Measurements from ENCODE around the gene OR2J2.
"Not testable (repeated sequence)": the region's sequence is repeated elsewhere in the genome, so short reads cannot be mapped to it uniquely, and the experiment has no call there.

Gene OR2J2

DNA sequence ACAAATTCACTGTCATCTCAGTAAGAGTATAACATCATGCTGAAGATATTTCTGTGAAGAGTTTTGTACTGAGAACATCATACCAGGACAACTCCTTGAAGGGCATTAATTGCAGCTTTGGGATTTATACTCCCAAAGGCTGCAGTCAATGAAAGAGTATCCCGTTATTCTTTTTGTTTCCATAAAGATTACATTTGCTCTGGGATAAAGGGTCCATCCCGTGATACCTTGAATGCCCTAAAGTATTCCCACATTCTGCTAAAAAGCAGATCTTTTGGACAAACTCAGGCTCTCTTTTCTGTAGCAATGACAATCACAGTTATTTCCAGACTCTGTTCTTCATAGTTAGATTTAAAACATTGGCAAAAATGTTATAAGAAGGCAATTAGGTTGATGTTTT, at the start of gene OR2J2:
Gene OR2J2, plus strand, starts transcription at position 301 of the 400 bp plus-strand sequence. CDS start 2,729 bp downstream, outside the sequence.
- DNase-seq: not testable (repeated sequence)

DNA sequence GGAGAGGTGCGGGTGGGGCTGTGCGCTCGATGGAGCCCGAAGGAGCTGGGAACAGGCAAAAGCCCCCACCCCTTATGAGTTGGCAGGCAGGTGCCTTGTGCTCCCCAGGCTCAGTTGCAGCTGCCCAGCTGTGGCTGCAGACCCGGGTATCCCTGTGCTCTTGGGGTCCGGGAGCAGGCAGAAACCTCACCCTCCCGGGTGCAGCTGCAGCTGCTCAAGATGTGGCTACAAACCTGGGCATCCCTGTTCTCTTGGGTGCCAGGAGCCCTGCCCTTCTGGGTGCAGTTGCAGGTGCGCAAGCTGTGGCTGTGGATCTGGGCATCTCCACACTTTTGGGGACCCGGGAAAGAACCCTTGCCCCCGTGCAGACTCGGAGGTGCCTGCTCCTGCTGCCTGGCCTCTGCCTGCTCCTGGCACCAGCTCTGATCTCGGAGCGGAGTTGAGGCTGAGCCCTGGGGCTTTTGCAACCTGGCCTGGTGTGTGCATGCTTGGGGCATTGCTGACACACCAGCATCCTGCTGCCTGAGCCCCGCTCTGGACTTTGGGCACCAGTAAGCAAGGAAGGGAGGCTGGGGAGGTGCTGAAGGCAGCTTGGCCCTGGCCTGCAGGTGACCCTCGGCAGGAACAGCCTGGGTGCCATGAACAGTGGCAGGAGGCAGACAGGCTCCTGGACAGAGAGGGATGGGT, 41.2 kb upstream of the OR2J2 start:
- DNase-seq: no peak

DNA sequence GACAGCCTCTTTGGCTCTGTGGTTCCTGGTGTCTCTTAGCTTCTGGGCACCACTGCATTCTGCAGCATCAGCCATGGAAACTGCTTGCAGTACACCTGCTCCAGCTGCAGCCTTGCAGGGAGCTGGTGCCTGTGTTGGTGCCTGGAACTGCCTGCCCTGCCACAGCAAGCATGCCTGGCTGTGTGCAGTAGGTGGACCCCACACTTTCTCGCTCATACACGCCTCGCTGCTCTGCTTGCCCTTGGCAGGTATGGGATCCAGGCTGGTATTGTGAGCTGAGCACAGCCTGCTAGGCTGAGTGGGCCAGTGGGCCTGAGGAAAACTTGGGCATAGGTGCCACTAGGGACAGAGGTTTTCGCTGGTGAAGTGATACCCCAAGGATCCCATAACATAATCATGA, 40.1 kb upstream of the OR2J2 start:
- DNase-seq: no peak

DNA sequence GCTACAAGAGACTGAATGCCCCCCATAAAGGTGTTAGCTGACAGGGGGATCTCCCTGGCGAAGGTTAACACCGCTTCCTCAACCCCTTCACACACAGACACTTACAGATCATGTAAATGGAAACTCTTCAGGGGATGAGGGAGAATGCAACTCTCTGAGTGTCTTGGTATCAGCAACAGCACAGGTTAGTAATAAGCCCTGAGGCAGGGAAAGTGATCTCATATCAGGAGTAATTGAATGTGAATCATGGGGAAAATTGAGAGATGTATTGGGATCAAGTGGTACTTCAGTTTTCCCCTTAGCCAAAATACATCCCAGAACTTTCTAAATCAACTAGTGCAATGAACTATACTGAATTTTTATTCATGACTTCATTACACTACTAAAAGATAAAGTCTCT, 39.0 kb upstream of the OR2J2 start:
- DNase-seq: no peak

DNA sequence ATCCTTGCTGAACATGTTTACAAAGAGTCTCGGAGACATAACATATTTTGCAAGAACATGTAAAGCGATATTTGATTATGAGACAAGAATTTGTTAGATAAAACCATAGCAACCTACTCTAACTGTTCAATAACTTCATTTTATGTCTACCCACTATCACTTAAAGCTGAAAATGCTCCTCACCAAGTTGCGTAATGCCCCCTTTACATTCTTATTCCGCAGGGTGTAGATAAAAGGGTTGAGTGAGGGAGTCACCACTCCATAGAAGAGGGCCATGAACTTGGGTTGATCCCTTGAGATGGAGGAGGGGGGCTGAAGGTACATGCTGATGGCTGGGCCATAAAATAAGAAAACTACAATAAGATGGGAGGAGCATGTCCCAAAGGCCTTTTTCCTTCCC, 33.0 kb upstream of the OR2J2 start:
- no peak for DNase-seq

DNA sequence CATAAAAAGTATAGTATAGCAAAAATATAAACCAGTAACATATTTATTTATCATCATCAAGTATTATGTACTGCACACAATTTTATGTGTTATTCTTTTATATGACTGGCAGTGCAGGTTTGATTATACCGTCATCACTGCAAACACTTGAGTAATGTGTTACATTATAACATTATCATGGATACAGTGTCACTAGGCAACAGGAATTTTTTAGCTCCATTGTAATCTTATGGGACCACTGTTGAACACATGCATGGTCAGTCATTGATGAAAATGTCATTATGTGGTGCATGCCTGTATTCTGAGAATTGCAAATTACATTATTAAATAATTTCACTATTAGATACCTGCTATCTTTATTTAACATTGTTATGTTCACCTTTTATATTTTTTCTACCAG, 29.1 kb upstream of the OR2J2 start:
- no peak for DNase-seq

DNA sequence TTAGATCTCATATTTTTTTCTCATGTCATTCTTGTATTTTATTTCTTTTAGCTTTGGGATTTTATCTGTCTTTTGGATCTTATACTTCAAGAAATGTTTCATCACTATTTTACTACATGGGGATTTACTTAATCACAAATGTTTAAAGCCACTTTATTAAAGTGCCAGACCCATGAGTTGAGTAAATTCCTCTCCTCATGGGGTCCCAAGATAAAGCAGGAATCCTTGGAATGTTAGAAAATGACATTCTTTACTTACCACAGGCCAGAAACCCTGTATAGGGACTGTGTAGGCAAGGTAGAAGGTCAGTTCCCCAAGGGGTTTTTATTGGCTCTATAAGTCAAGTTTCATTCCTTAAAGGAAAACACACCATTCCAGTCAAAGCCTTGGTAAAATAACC, 28.4 kb upstream of the OR2J2 start:
- no peak for DNase-seq

DNA sequence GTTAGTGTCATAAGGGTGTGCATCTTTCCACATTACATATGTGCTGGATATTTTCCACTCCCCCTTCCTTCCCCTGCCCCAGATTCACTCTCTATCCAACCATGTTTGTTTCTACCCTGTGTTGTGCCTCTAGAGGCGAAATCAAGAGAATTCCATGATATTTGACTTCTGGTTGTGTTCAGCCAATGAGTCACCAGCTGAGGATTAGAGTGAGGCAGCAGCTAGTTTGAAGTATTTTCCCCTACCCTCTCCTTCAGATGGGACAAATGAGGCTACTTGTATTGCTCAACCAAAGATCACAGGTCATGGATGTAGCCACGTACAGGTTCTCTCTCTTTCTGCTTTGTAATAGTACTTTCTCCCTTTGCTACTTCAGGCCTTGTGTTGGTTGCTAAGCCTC, 24.5 kb upstream of the OR2J2 start:
- DNase-seq: no peak

DNA sequence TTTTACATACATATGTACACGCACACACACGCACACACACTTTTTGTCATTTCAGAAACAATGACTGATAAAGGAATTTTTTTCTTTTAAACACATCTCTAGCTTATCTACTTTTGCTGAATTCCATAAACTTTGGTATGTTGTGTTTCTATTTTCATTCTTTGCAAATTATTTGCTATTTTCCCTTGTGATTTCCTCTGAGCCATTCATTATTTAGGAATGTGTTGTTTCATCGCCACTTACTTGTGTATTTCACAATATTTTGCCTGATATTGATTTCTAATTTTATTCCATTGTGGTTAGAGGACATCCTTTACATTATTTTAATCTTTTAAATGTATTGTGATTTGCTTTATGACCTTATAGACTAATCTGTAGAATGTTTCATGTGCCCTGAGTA, 23.6 kb upstream of the OR2J2 start:
- DNase-seq: no peak

DNA sequence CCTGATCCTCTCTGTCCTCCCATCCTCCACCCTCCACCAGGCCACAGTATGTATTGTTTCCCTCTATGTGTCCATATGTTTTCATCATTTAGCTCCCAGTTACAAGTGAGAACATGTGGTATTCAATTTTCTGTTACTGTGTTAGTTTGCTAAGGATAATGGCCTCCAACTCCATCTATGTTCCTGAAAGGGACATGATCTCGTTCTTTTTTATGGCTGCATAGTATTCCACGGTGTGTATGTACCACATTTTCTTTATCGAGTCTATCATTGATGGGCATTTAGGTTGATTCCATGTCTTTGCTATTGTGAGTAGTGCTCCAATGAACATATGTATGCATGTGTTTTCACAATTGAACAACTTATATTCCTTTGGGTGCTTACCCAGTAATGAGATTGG, 21.3 kb upstream of the OR2J2 start:
- DNase-seq: not testable (repeated sequence)

DNA sequence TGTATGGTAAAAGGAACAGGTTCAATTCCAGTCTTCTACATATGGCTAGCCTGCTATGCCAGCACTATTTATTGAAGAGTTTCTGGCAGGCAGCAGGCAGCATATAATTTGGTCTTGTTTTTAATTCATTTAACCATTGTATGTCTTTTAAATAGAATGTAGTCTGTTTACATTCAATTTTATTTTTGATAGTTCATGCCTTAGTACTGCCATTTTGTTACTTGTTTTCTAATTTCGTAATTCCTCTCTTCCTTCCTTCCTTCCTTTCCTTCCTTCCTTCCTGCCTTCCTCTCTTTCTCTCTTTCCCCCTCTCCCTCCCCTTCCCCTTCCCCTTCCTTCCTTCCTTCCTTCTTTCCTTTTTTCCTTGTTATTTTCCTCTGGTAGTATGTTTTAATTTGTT, 17.6 kb upstream of the OR2J2 start:
- DNase-seq: no peak

DNA sequence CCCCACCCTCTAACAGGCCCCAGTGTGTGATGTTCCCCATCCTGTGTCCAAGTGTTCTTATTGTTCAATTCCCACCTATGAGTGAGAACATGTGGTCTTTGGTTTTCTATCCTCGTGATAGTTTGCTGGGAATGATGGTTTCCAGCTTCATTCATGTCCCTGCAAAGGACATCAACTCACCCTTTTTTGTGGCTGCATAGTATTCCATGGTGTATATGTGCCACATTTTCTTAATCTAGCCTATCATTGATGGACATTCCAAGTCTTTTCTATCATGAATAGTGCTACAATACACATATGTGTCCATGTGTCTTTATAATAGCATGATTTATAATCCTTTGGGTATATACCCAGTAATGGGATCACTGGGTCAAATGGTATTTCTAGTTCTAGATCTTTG, 15.5 kb upstream of the OR2J2 start:
- not testable (repeated sequence) for DNase-seq

DNA sequence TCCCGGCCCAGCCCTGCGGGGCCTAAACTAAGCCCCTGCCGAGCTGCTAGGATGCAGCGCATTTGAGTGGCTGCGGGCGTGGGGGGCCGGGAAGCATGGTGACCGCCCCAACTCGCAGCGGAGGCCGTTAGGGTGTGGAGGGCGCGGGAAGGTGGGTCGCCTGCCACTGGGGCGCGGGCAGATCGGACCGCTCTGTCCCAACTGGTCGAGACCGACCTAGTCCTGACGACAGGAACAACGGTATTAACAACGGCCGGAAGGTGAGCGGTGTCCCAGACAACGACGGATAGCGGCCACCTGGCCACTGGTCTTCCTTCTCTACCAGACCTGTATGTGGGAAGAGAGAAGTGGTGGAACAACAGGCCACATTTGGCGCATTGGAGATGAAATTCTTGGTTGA, 10.8 kb upstream of the OR2J2 start:
- DNase-seq: not testable (repeated sequence)

DNA sequence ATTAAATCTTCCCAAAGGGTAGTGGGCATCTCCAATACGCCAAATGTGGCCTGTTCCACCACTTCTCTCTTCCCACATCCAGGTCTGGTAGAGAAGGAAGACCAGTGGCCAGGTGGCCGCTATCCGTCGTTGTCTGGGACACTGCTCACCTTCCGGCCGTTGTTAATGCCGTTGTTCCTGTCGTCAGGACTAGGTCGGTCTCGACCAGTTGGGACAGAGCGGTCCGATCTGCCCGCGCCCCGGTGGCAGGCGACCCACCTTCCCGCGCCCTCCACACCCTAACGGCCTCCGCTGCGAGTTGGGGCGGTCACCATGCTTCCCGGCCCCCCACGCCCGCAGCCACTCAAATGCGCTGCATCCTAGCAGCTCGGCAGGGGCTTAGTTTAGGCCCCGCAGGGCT, 5.1 kb upstream of the OR2J2 start:
- DNase-seq: not testable (repeated sequence)

DNA sequence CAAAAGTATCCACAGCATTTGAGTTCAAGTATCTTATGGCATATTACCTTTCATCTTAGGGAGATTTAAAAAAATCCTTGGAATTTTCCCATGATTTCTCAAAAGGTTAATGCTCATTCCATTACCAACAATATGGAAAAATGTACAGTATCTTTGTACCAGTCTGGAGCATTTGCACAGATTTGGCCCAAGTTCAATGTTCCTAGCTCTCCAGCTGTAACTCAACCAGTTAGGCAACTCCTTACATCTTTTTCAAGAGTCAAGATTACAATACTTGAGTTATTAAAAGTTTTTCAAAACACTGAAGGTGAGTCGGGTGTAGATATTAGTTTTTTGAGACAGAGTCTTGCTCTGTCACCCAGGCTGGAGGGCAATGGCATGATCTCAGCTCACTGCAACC, 1.0 kb downstream of the OR2J2 start:
- no peak for DNase-seq

DNA sequence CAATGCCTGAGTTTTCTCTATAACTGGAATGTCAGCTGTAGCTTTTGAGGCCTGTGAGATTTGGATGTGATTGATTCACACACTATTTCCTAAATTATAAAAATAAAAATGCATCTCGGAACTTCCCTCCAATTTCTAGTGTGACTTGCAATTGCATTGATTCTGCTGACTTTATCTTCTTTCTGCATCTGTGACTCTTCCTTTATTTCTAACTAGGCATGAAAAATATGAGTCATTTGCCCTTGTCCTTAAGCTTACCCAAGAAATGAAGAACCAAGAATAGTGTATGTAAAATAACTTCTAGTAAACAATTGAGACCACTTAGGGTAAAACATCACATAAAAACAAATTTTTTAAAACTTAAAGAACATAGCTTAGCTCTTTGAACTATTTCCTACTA, 12.9 kb downstream of the OR2J2 start:
- DNase-seq: no peak

DNA sequence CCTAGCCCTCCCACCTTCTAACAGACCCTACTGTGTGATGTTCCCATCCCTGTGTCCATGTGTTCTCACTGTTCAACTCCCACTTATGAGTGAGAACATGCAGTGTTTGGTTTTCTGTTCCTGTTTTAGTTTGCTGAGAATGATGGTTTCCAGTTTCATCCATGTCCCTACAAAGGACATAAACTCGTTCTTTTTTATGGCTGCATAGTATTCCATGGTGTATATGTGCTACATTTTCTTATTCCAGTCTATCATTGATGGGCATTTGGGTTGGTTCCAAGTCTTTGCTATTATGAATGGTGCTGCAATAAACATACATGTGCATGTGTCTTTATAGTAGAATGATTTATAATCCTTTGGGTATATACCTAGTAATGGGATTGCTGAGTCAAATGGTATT, 18.0 kb downstream of the OR2J2 start:
- DNase-seq: not testable (repeated sequence)

DNA sequence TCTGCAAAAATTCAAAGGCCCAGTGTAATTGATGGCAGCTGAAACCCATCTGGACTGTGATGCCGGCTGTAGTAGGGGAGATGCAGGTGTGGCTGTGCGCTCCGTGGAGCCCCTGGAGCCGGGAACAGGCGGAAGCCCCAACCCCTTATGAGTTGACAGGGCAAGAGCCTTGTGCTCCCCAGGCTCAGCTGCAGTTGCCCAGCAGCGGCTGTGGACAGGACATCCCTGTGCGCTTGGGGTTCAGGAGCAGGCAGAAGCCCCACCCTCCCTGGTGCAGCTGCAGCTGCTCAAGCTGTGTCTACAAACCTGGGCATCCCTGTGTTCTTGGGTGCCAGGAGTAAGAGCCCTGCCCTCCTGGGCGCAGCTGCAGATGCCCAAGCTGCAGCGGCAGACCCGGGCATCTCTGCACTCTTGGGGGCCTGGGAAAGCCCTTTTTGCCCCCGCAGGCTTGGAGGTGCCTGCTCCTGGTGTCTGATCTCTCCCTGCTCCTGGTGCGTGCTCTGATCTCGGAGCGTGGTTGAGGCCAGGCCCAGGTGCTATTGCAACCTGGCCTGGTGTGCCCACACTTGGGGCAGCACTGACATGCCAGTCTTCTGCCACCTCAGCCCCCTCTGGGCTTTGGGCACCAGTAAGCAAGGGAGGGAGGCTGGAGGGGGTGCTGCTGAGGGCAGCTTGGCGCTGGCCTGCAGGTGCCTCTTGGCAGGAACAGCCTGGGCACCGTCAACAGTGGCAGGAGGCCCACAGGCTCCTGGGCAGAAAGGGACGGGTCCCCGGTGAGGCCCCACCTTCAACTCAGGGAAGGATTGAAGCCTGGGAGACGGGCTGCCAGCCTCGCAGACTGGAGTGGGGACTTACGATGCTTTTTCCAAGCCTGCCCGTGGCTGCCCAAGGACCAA, 30.3 kb downstream of the OR2J2 start:
- DNase-seq: no peak

DNA sequence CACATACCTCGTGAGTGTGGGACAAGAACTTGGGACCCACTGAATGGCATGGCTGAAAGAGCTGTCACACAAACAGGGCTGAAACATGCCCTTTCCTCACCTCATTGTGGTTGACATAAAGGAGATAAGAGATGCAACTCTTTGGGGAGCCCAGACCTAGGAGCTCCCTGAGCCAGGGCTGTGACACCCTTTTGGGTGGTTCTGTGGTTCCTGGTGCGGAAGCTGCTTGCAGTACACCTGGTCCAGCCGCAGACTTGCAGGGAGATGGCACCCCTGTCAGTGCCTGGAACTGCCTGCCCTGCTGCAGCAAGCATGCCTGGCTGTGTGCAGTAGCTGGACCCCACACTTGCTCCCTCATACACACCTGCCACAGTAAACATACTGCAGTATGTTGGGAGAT, 31.3 kb downstream of the OR2J2 start:
- DNase-seq: no peak

DNA sequence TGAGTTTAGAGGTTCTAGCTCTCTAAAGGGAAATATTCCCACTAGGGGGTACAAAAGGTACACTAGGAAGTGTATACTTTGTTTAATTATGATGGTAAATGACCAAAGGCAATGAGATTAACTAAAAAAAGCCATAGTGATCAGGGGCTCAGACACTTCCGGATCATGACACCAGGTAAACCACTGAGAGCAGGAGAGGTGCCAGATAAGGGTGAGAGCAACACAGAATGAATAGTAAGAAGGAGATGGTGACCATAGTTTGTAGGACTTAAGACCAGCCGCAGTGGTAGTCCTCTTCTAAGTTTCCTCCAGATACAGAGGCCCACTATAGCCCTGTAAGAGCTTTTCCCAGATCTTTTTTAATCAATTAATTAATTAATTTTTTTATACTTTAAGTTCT, 40.8 kb downstream of the OR2J2 start:
- DNase-seq: no peak

DNA sequence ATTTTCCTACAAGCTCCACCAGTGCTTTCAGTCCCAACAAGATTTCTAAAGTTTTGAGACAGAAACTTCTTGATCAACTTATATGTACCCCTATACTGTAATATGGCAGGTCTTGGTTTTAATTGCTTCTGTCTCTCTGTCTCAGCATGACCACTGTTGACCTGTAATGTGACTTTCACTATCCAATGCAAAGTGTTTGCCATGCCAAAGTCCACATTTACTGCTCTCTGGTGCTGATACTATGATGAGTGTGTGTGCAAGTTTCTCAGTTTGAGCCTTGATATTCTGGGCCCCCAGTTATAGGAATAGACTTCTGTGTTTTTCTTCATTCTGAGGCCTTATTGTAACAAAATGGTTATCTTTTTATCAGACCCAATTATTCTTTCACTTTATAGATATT, 45.8 kb downstream of the OR2J2 start:
- no peak for DNase-seq

DNA sequence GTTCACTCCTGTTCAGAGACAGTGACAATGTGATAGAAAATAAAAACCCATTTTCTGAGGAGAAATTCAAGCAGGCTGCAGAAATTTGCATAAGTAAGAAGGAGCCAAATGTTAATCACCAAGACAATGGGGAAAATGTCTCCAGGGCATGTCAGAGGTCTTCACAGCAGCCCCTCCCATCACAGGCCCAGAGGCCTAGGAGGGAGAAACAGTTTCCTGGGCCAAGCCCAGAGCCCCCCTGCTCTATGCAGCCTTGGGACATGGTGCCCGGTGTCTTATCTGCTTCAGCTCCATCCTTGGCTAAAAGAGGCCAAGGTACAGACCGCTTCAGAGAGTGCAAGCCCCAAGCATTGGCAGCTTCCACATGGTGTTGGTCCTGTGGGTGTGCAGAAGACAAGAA, 46.5 kb downstream of the OR2J2 start:
- DNase-seq: not testable (repeated sequence)

DNA sequence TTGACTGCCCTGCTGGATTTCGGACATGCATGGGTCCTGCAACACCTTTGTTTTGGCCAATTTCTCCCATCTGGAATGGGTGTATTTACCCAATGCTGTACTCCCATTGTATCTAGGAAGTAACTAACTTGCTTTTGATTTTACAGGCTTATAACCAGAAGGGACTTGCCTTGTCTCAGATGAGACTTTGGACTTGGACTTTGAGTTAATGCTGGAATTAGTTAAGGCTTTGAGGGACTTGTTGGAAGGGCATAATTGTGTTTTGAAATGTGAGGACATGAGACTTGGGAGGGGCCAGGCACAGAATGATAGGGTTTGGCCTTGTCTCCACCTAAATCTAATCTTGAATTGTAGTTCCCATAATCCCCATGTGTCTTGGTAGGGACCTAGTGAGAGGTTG, 47.3 kb downstream of the OR2J2 start:
- not testable (repeated sequence) for DNase-seq

Data from CD4-positive, alpha-beta T cell treated with Interleukin-10 for 1 hour (primary cell).